Lung (tissue), 12 donors: ENCODE measurements around the gene TMA16. TPM values are rescaled to one million over a fixed set of nuclear protein-coding genes. Genes with fewer than 3 reads are reported as not detected.

Source experiments
- ATAC-seq: fragments of 200-7000 bp; cut with Tn5 transposase; one replicate; pipeline ENCODE4 v1.9.1; 2020; ENCODE audit warnings: moderate number of reproducible peaks; ENCODE audit not compliant: insufficient read depth, low FRiP score
- DNase-seq, 3 donors: peaks; one replicate each; pipeline ENCODE4 v3.0.0-alpha.2; 2013 to 2017
- H3K27ac ChIP-seq, 2 donors: one replicate each; pipeline ENCODE4 v1.5.1; 2013; ENCODE audit warnings: mild to moderate bottlenecking in 2 of 2, moderate library complexity in 2 of 2, control low read depth in 1 of 2, inconsistent platforms in 1 of 2, low read depth in 1 of 2, low read length in 1 of 2
- H3K27me3 ChIP-seq, 3 donors: one replicate each; pipeline ENCODE4 v1.5.1; 2013; ENCODE audit warnings: low read length in 2 of 3; ENCODE audit not compliant: control insufficient read depth in 3 of 3, insufficient read depth in 3 of 3
- H3K36me3 ChIP-seq, 4 donors: one replicate each; pipeline ENCODE4 v1.5.1; 2013; ENCODE audit warnings: low read length in 4 of 4, mild to moderate bottlenecking in 1 of 4, moderate library complexity in 1 of 4; ENCODE audit not compliant: control insufficient read depth in 4 of 4, insufficient read depth in 4 of 4
- H3K4me1 ChIP-seq, 5 donors: one replicate each; pipeline ENCODE4 v1.5.1; 2013; ENCODE audit warnings: low read length in 5 of 5, mild to moderate bottlenecking in 2 of 5, moderate library complexity in 1 of 5; ENCODE audit not compliant: control insufficient read depth in 5 of 5, insufficient read depth in 5 of 5
- H3K4me3 ChIP-seq: one replicate; pipeline ENCODE4 v1.5.1; 2013; ENCODE audit warnings: mild to moderate bottlenecking, control low read depth, moderate library complexity
- H3K9ac ChIP-seq, 2 donors: one replicate each; pipeline ENCODE4 v1.5.1; 2013; ENCODE audit warnings: low read length in 2 of 2, control low read depth in 1 of 2; ENCODE audit not compliant: insufficient read depth in 1 of 2
- H3K9me3 ChIP-seq, 4 donors: one replicate each; pipeline ENCODE4 v1.5.1; 2013; ENCODE audit warnings: low read length in 3 of 4, mild to moderate bottlenecking in 1 of 4, moderate library complexity in 1 of 4; ENCODE audit not compliant: control insufficient read depth in 4 of 4, insufficient read depth in 3 of 4
- CTCF ChIP-seq: IDR thresholded peaks from 2 replicates; pipeline ENCODE4 v1.5.1; 2012; ENCODE audit warnings: mild to moderate bottlenecking; ENCODE audit errors: control extremely low read depth, extremely low read depth
- WGBS, 2 donors: extraction: QIAGEN DNeasy Blood & Tissue Kit; methylation state at CpG; one replicate each; pipeline ENCODE4 v1.1.7; 2013; 5-methylcytosine and 5-hydroxymethylcytosine counted together
- polyA plus RNA-seq, 2 donors: library from polyadenylated mRNA; stranded (reverse); fragments of 200-250 nt; gene quantifications; one replicate each; pipeline ENCODE4 v1.2.1, GENCODE V29; 2013
- total RNA-seq, 2 donors: library from RNA; depleted of rRNA in 1 of 2; stranded (reverse); fragments of >200 nt in 1 of 2; gene quantifications; one replicate each; pipeline ENCODE4 v1.2.1, GENCODE V29; 2014 to 2021
- donor health status: control.
- donor health status: control.
- donor health status: Bipolar disorder and iron deficiency.
- donor health status: healthy.
- donor health status: DM: yes; HTN: yes; CAD: no.

Gene TMA16
- total and polyA plus RNA-seq, 4 donors, result 15.7 to 23.8 (median 19.8) TPM

- Histone ChIP-seq H3K27ac (no peak overlapping the region), H3K27me3 (no peaks in the 10 kb centered on the region), H3K4me1 (no peaks in the 10 kb centered on the region), H3K9ac (no peak overlapping the region), H3K36me3 (peaks cover 8 to 13% (median 12%) of the 10 kb centered on the region in 4 donors), H3K4me3 (no peak overlapping the region), H3K9me3 (no peaks in the 10 kb centered on the region)
- ATAC-seq (no peak), DNase-seq (no peak)
- 87 to 89% methylated on average over 2 of the region's 2 CpGs for WGBS, 2 donors
- no peak for TF ChIP-seq CTCF
Observed at GRCh38 chr4:163527172-163527571, 32.7 kb downstream of the TMA16 start.

GRCh38 chr4:163528653-163529052 is 34.2 kb downstream of the TMA16 start:
- no peak for TF ChIP-seq CTCF
- Histone ChIP-seq H3K4me3 (no peak overlapping the region), H3K4me1 (no peaks in the 10 kb centered on the region), H3K27ac (no peak overlapping the region), H3K9ac (no peak overlapping the region), H3K36me3 (peaks cover 5 to 13% (median 10%) of the 10 kb centered on the region in 4 donors), H3K27me3 (no peaks in the 10 kb centered on the region), H3K9me3 (no peaks in the 10 kb centered on the region)
- WGBS, 2 donors, result 86 to 90% methylated on average over 4 of the region's 4 CpGs
- ATAC-seq, result no peak
- DNase-seq, result no peak

- ATAC-seq, result no peak
- 90 to 93% methylated on average over 4 of the region's 4 CpGs for WGBS, 2 donors
- no peak for TF ChIP-seq CTCF
Observed at GRCh38 chr4:163534056-163534455, 39.6 kb downstream of the TMA16 start.

DNA sequence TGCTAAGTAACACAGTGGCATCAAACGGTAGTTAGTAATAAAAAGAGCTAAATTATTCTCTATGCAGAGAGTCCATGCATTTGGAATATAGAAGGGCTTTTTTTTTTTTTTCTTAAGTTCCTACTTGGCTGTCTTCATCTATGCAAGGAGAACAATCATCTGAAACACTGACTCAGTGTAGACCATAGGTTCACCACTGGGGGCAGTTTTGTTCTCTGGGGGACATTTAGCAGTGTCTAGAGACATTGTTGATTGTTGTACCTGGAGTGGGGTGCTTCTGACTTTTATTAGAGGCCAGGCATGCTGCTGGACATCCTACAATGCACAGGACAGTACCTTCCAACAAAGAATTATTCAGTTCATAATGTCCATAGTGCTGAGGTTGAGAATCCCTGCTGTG is 41.2 kb downstream of the TMA16 start:
- no peak overlapping the region for H3K9ac ChIP-seq
- WGBS, 2 donors, result 84 to 93% methylated on average over 1 of the region's 1 CpG
- H3K4me3 ChIP-seq, result no peak overlapping the region
- no peak overlapping the region for H3K27ac ChIP-seq
- H3K27me3 ChIP-seq, result no peaks in the 10 kb centered on the region
- no peaks in the 10 kb centered on the region for H3K4me1 ChIP-seq
- ATAC-seq (no peak), DNase-seq (no peak)
- H3K36me3 ChIP-seq, result peaks cover 0 to 4% (median 2%) of the 10 kb centered on the region in 4 donors
- no peaks in the 10 kb centered on the region for H3K9me3 ChIP-seq
- TF ChIP-seq CTCF, result no peak

More at GRCh38 chr4:163534056-163534455, 39.6 kb downstream of the TMA16 start:
- no peak overlapping the region for H3K4me3 ChIP-seq
- no peaks in the 10 kb centered on the region for H3K9me3 ChIP-seq
- H3K4me1 ChIP-seq, result no peaks in the 10 kb centered on the region
- DNase-seq, result no peak
- H3K9ac ChIP-seq, result no peak overlapping the region
- no peak overlapping the region for H3K27ac ChIP-seq
- peaks cover 0 to 4% (median 3%) of the 10 kb centered on the region in 4 donors for H3K36me3 ChIP-seq
- no peaks in the 10 kb centered on the region for H3K27me3 ChIP-seq
